HepG2 (cell line): Measurements from ENCODE around the gene SIGLEC10. TPM values are rescaled to one million over a fixed set of nuclear protein-coding genes. Genes with fewer than 3 reads are reported as not detected.
A peak's percentile ranks its signal among the peaks of the same experiment; 100 is the strongest.

Experiments
- ARID3A ChIP-seq: IDR thresholded peaks from 2 replicates; pipeline ENCODE4 v1.6.1; 2012; ENCODE audit warnings: low read depth, low read length, improper control_type of control experiment
- CC2D1A ChIP-seq: sonication (generic); formaldehyde crosslinking; IDR thresholded peaks from 2 replicates; pipeline ENCODE4 v1.8.1; 2023; ENCODE audit warnings: mild to moderate bottlenecking, missing genetic modification reagents
- CEBPB ChIP-seq: IDR thresholded peaks from 2 replicates; pipeline ENCODE4 v1.6.1; 2011; ENCODE audit warnings: low read depth, low read length, improper control_type of control experiment, borderline replicate concordance
- CREM ChIP-seq, 2 experiments: sonication (generic) in 1 of 2; formaldehyde crosslinking in 1 of 2; IDR thresholded peaks; 2 replicates each; pipeline versions ENCODE4 v1.4.0 to v1.6.1; 2016 to 2020; ENCODE audit warnings: antibody characterized with exemption in 1 of 2, mild to moderate bottlenecking in 1 of 2, missing genetic modification reagents in 1 of 2
- FOXP4 ChIP-seq: sonication (generic); formaldehyde crosslinking; IDR thresholded peaks from 2 replicates; pipeline ENCODE4 v1.4.0; 2020; ENCODE audit warnings: missing genetic modification reagents
- HCFC1 ChIP-seq: fragments of 150-350 bp; IDR thresholded peaks from 2 replicates; pipeline ENCODE4 v1.6.1; 2014; ENCODE audit warnings: low read depth, low read length
- HOXA9 ChIP-seq: sonication (generic); formaldehyde crosslinking; IDR thresholded peaks from 2 replicates; pipeline ENCODE4 v1.8.1; 2022; ENCODE audit warnings: missing genetic modification reagents, mild to moderate bottlenecking, moderate library complexity, borderline replicate concordance
- KLF11 ChIP-seq: IDR thresholded peaks from 2 replicates; pipeline ENCODE4 v1.6.1; 2016; ENCODE audit warnings: missing compliant biosample characterization
- KLF12 ChIP-seq: sonication (generic); formaldehyde crosslinking; IDR thresholded peaks from 2 replicates; pipeline ENCODE4 v1.4.0; 2020; ENCODE audit warnings: missing genetic modification reagents, borderline replicate concordance
- MTA1 ChIP-seq: sonication (generic); formaldehyde crosslinking; IDR thresholded peaks from 2 replicates; pipeline ENCODE4 v1.4.0; 2020; ENCODE audit warnings: missing genetic modification reagents, mild to moderate bottlenecking, borderline replicate concordance
- MTF2 ChIP-seq: sonication (generic); formaldehyde crosslinking; IDR thresholded peaks from 2 replicates; pipeline ENCODE4 v1.5.0; 2020; ENCODE audit warnings: missing genetic modification reagents, borderline replicate concordance
- PRPF4 ChIP-seq: fragments of 200-400 bp; formaldehyde crosslinking; IDR thresholded peaks from 2 replicates; pipeline ENCODE4 v1.6.1; 2016; ENCODE audit warnings: low read length, low read depth; ENCODE audit not compliant: poor library complexity, severe bottlenecking
- RARG ChIP-seq: sonication (generic); formaldehyde crosslinking; IDR thresholded peaks from 2 replicates; pipeline ENCODE4 v1.4.0; 2020; ENCODE audit warnings: low read depth, mild to moderate bottlenecking, missing genetic modification reagents
- RNF2 ChIP-seq: fragments of 450-650 bp; conservative IDR thresholded peaks from 2 replicates; pipeline ENCODE4 v1.6.1; 2016; ENCODE audit warnings: low read depth
- TEAD3 ChIP-seq: optimal IDR thresholded peaks from 2 replicates; pipeline ENCODE3; 2016; ENCODE audit warnings: borderline replicate concordance
- WIZ ChIP-seq: sonication (generic); formaldehyde crosslinking; IDR thresholded peaks from 2 replicates; pipeline ENCODE4 v1.5.1; 2020; ENCODE audit warnings: mild to moderate bottlenecking, missing genetic modification reagents
- ZBTB38 ChIP-seq: sonication (generic); formaldehyde crosslinking; IDR thresholded peaks from 2 replicates; pipeline ENCODE4 v1.5.1; 2020; ENCODE audit warnings: mild to moderate bottlenecking, missing genetic modification reagents
- ZNF441 ChIP-seq: sonication (generic); formaldehyde crosslinking; IDR thresholded peaks from 2 replicates; pipeline ENCODE4 v1.7.0; 2021; ENCODE audit warnings: missing genetic modification reagents, borderline replicate concordance
- ZNF609 ChIP-seq: sonication (generic); formaldehyde crosslinking; IDR thresholded peaks from 2 replicates; pipeline ENCODE4 v1.4.0; 2020; ENCODE audit warnings: mild to moderate bottlenecking, missing genetic modification reagents, borderline replicate concordance
- ZNF781 ChIP-seq: sonication (generic); formaldehyde crosslinking; IDR thresholded peaks from 2 replicates; pipeline ENCODE4 v1.5.1; 2020; ENCODE audit warnings: borderline replicate concordance, mild to moderate bottlenecking, missing genetic modification reagents; ENCODE audit errors: not compliant biosample characterization
- polyA plus RNA-seq, 8 experiments: library from polyadenylated mRNA; depleted of rRNA in 3 of 8; stranded (reverse) in 7 of 8; unstranded in 1 of 8; fragments of >200 nt; fragmentation: Illumina TruSeq in 4 of 8; extraction: Trizol in 4 of 8; gene quantifications; 2 replicates each; pipeline versions ENCODE4 v1.2.1 to v1.2.3, GENCODE V29; 2011 to 2016; ENCODE audit warnings: low read depth in 4 of 8, missing spikeins in 1 of 8, mixed read lengths in 1 of 8; ENCODE audit not compliant: insufficient read depth in 1 of 8
- total RNA-seq, 5 experiments: library from RNA; depleted of rRNA; stranded (reverse); fragments of >200 nt; fragmentation: Illumina TruSeq; extraction: Trizol; gene quantifications; 2 replicates each; pipeline ENCODE4 v1.2.3, GENCODE V29; 2016; ENCODE audit warnings: low read depth in 1 of 5

The SIGLEC10 gene
- total and polyA plus RNA-seq, 2 of the 13 experiments (the other 11 are each of a cell fraction or from before 2014, with no cell fraction given), result not detected

DNA sequence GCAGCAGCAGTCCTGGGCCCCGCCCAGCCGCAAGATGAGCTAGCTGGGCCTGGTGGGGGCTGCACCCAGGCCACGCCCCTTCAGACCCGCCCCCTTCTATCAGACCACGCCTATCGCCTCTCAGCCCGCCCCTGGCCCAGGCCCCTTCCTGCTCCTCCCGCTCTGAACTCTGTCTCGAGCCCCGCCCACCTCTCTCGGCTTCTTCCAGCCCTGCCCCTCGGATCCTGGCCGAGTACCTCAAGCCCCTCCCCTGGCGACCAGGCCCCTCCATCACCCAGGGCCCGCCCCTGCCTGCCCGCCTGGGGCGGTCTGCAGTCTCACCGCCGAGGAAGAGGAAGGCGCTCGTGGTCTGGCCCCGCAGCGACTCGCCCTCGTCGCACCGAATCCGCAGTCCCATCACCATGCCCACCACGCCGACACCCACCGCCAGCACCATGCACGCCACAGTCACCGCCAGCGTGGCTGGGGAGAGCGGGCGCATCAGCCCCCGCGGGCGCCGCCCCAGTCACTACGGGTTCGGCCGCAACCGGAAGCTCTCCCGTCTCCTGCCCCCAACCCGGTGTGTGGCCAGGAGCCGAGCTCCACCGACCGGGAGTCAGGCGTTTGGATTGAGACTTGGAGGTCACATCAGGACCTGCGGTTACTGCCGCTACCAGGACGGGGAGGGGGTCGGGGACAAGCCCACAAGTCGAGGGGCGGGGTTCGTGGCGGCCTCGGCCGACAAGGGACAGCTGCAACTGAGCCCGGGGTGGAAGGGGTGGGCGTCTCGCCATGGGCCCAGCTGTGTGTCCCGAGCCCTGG is 49.7 kb downstream of the SIGLEC10 start (continued):
- no peak for TF ChIP-seq MTF2 (CRISPR knock-in tag)
- TF ChIP-seq WIZ (CRISPR knock-in tag), result no peak
- peak; percentile 15; the same call in 1 of the 2 replicates for TF ChIP-seq MTA1 (CRISPR knock-in tag)
- TF ChIP-seq HOXA9 (CRISPR knock-in tag), result peak; percentile 64; the same call in 1 of the 2 replicates
- TF ChIP-seq ZNF781 (CRISPR knock-in tag), result peak; percentile 81
- TF ChIP-seq RARG (CRISPR knock-in tag), result no peak; the same call in 1 of the 2 replicates
- no peak for TF ChIP-seq TEAD3
- no peak for TF ChIP-seq ZNF441 (CRISPR knock-in tag)
- no peak for TF ChIP-seq CREM (IDR thresholded peaks at IDR 0.05)
- TF ChIP-seq CREM (CRISPR knock-in tag; IDR thresholded peaks at IDR 0.05), result no peak
- 0 out of 2 replicates have a peak, but pooled peaks have one; percentile 15 for TF ChIP-seq ARID3A
- TF ChIP-seq CC2D1A (CRISPR knock-in tag), result no peak
- TF ChIP-seq ZNF609 (CRISPR knock-in tag), result 0 out of 2 replicates have a peak, but pooled peaks have one; percentile 68
- 0 out of 2 replicates have a peak, but pooled peaks have one; percentile 4 for TF ChIP-seq ZBTB38 (CRISPR knock-in tag)
- TF ChIP-seq RNF2, result peak; percentile 51; the same call in 1 of the 2 replicates
- TF ChIP-seq HCFC1, result no peak
- peak; percentile 64 for TF ChIP-seq KLF12 (CRISPR knock-in tag)
- TF ChIP-seq CEBPB, result no peak
- no peak for TF ChIP-seq PRPF4
- no peak; the same call in none of the 2 replicates for TF ChIP-seq FOXP4 (CRISPR knock-in tag)
- no peak for TF ChIP-seq KLF11 (CRISPR knock-in tag)
